KMS-11 (cell line): ENCODE data around the gene AP1AR.

Experiments used
- H2AFZ ChIP-seq: fragments of 200-600 bp; sonication (generic); 2 replicates; pipeline ENCODE4 v1.6.1; 2016; ENCODE audit warnings: antibody characterized with exemption, mixed run types, low read depth
- H3K27ac ChIP-seq: fragments of 200-600 bp; sonication (generic); 2 replicates; pipeline ENCODE4 v1.6.1; 2016; ENCODE audit warnings: mild to moderate bottlenecking, mixed run types
- H3K27me3 ChIP-seq: fragments of 200-600 bp; sonication (generic); 2 replicates; pipeline ENCODE4 v1.6.1; 2017; ENCODE audit warnings: mild to moderate bottlenecking, low read depth, mixed run types, moderate library complexity; ENCODE audit not compliant: insufficient read depth
- H3K36me3 ChIP-seq: fragments of 200-600 bp; sonication (generic); 2 replicates; pipeline ENCODE4 v1.6.1; 2017; ENCODE audit warnings: mild to moderate bottlenecking, mixed run types; ENCODE audit not compliant: insufficient read depth
- H3K4me1 ChIP-seq: fragments of 200-600 bp; sonication (generic); 2 replicates; pipeline ENCODE4 v1.6.1; 2016; ENCODE audit warnings: mild to moderate bottlenecking, low read depth, mixed run types; ENCODE audit not compliant: poor library complexity, severe bottlenecking
- H3K4me2 ChIP-seq: fragments of 200-600 bp; sonication (generic); 2 replicates; pipeline ENCODE4 v1.7.0; 2016; ENCODE audit warnings: mild to moderate bottlenecking, mixed run types
- H3K4me3 ChIP-seq: fragments of 200-600 bp; sonication (generic); IDR thresholded peaks from 2 replicates; pipeline ENCODE4 v1.6.1; 2017; ENCODE audit warnings: low read depth, low read length, mixed read lengths; ENCODE audit not compliant: insufficient read depth
- H3K79me2 ChIP-seq: fragments of 200-600 bp; sonication (generic); 2 replicates; pipeline ENCODE4 v1.6.1; 2016; ENCODE audit warnings: low read depth, mixed run types; ENCODE audit not compliant: insufficient read depth
- H3K9ac ChIP-seq: fragments of 200-600 bp; sonication (generic); 2 replicates; pipeline ENCODE4 v1.6.1; 2016; ENCODE audit warnings: mild to moderate bottlenecking, mixed run types
- H4K20me1 ChIP-seq: fragments of 200-600 bp; sonication (generic); 2 replicates; pipeline ENCODE4 v1.6.1; 2016; ENCODE audit warnings: mild to moderate bottlenecking, mixed run types; ENCODE audit not compliant: insufficient read depth
- TF ChIP-seq, protein P1 (sequence below): fragments of 200-600 bp; sonication (generic); conservative IDR thresholded peaks from 2 replicates; pipeline ENCODE4 v1.6.1; 2017; ENCODE audit warnings: low read depth, mild to moderate bottlenecking, antibody characterized with exemption, low read length, moderate library complexity, mixed read lengths

Gene AP1AR

DNA sequence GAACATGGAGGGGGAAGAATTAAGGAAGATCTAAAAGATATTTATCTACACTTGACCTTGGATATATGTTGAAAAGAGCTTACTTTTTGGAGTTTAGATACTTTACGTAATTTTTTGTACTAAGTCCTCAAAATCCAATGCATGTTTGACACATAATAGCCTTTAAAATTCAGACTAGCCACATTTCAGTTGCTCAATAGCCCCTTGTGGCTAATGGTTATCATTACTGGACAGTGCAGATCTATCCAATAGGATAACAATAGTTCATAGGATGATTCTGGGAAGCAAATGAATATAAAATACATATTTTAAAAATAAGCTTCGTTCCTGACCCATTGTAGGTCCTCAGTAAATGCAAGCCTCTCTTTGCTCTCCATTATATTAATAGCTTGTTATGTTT, 13.8 kb downstream of the AP1AR start:
- TF ChIP-seq, protein P1, sequence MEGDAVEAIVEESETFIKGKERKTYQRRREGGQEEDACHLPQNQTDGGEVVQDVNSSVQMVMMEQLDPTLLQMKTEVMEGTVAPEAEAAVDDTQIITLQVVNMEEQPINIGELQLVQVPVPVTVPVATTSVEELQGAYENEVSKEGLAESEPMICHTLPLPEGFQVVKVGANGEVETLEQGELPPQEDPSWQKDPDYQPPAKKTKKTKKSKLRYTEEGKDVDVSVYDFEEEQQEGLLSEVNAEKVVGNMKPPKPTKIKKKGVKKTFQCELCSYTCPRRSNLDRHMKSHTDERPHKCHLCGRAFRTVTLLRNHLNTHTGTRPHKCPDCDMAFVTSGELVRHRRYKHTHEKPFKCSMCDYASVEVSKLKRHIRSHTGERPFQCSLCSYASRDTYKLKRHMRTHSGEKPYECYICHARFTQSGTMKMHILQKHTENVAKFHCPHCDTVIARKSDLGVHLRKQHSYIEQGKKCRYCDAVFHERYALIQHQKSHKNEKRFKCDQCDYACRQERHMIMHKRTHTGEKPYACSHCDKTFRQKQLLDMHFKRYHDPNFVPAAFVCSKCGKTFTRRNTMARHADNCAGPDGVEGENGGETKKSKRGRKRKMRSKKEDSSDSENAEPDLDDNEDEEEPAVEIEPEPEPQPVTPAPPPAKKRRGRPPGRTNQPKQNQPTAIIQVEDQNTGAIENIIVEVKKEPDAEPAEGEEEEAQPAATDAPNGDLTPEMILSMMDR = no peak
- H3K4me2 ChIP-seq = no peak overlapping the region
- no peak overlapping the region for H3K27ac ChIP-seq
- H3K4me1 ChIP-seq = no peaks in the 10 kb centered on the region
- H4K20me1 ChIP-seq = no peaks in the 10 kb centered on the region
- H3K27me3 ChIP-seq = no peaks in the 10 kb centered on the region
- peaks cover 22% of the 10 kb centered on the region; the same call in 1 of the 2 replicates for H3K79me2 ChIP-seq
- no peak overlapping the region for H3K9ac ChIP-seq
- no peak overlapping the region for H3K4me3 ChIP-seq
- no peak overlapping the region for H2AFZ ChIP-seq
- no peaks in the 10 kb centered on the region for H3K36me3 ChIP-seq

DNA sequence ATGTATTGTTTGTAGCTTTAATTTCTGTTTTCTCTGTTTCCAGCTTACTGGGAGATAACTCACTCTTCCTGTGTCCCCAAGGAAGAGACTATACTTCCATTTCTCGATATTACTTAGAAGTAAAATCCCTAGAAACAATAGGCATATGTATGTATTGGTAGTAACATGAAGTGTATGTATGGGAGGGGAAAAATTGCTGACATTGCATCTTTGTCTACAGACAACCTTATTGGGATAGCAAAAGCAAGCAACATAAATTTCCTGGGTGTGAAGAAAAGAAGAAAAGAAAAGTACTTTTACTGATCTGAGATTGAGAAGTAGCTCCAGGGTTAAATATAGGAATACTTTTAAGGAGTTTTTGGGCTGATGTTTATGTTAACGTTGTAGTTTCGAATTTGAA, 15.4 kb downstream of the AP1AR start:
- H3K4me2 ChIP-seq = no peak overlapping the region
- no peak overlapping the region for H3K27ac ChIP-seq
- no peaks in the 10 kb centered on the region for H3K36me3 ChIP-seq
- no peaks in the 10 kb centered on the region for H4K20me1 ChIP-seq
- no peak overlapping the region for H3K9ac ChIP-seq
- no peaks in the 10 kb centered on the region for H3K27me3 ChIP-seq
- no peak overlapping the region for H2AFZ ChIP-seq
- H3K4me3 ChIP-seq = no peak overlapping the region
- H3K4me1 ChIP-seq = no peaks in the 10 kb centered on the region
- peaks cover 16% of the 10 kb centered on the region; the same call in 1 of the 2 replicates for H3K79me2 ChIP-seq
- TF ChIP-seq, protein P1 = no peak

DNA sequence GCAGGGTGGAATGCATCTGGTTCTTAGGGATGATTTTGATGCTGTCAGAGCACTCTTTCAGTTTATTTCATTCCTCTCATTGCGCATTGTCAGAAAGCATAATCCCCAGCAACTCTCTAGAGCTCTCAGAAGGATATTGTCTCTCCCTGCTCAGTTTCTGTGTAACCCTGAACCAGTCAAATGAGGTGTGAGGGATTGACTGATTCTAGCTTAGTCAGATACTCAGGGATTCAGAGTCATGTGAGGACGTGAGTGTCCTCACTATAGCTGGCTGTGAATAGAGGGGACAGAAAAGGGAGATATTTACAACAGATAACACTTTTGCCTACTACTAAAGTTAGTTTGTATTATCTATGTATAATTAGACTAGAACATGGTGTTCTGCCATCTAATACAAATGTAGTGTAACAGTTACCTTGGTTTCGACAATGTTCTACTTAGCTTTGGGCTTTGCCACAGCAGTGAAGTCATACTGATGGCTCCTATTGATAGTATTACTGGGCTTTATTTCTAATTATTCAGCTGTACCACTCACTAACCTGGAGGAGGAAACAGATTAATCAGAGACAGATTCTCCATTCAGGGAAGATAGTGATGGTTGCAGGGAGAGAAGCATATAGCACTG, 19.5 kb downstream of the AP1AR start:
- Histone ChIP-seq H3K27ac (no peak overlapping the region), H3K9ac (no peak overlapping the region), H4K20me1 (no peaks in the 10 kb centered on the region), H3K4me1 (peaks cover 21% of the 10 kb centered on the region), H3K4me3 (no peak overlapping the region), H3K4me2 (no peak overlapping the region), H3K79me2 (peaks cover 5% of the 10 kb centered on the region; the same call in 1 of the 2 replicates), H3K27me3 (no peaks in the 10 kb centered on the region), H2AFZ (no peak overlapping the region), H3K36me3 (no peaks in the 10 kb centered on the region)
- TF ChIP-seq, protein P1 = no peak

DNA sequence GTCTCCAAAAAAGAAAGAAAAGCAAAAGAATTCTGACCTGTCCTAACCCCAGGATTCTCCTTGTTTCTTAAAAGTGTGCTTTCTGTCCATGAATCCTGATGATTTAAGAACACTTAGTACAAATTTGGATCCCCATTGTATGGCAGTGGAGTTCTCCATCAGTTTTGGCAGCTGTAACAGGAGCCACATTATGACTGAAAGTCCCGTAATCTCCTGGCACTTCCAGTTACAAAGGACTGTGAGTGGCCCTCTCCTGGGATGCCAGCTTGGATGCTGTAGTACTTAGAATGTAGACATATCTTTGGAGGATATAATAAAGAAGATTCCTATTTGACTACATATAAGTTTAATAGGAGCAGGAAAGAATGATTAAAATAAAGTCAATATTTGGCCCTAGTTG, 20.6 kb downstream of the AP1AR start:
- Histone ChIP-seq H4K20me1 (no peaks in the 10 kb centered on the region), H3K4me2 (no peak overlapping the region), H3K79me2 (no peaks in the 10 kb centered on the region), H3K4me1 (peaks cover 31% of the 10 kb centered on the region), H3K36me3 (no peaks in the 10 kb centered on the region), H3K9ac (no peak overlapping the region), H3K4me3 (no peak overlapping the region), H3K27me3 (no peaks in the 10 kb centered on the region), H2AFZ (no peak overlapping the region), H3K27ac (no peak overlapping the region)
- TF ChIP-seq, protein P1 = no peak
